Measurements from ENCODE around the gene MLST8.
"Not testable (repeated sequence)": the region's sequence is repeated elsewhere in the genome, so short reads cannot be mapped to it uniquely, and the experiment has no call there.

Gene MLST8

GRCh38 chr16:2246301-2246885 lies 41.1 kb downstream of the MLST8 start:
- DNase-seq (ENCODE audit: low read depth): no peak

- DNase-seq (ENCODE audit: low read depth): no peak
These were observed 45.5 kb downstream of the MLST8 start for GRCh38 chr16:2250652-2251295.

- DNase-seq (ENCODE audit: low read depth): peak; percentile 50
These were observed 46.2 kb downstream of the MLST8 start, which contains the start of gene ECI1 for GRCh38 chr16:2251296-2252111. Gene ECI1 (minus strand): TSS chr16:2251587. CDS start chr16:2251566, 21 bp downstream.

- DNase-seq (ENCODE audit: low read depth): no peak
These were observed 47.5 kb downstream of the MLST8 start for GRCh38 chr16:2252806-2253148.

GRCh38 chr16:2253293-2253692 lies 48.0 kb downstream of the MLST8 start:
- DNase-seq (ENCODE audit: low read depth): no peak

GRCh38 chr16:2256531-2257140 lies 51.4 kb downstream of the MLST8 start:
- DNase-seq (ENCODE audit: low read depth): no peak

GRCh38 chr16:2257726-2258125 lies 52.5 kb downstream of the MLST8 start:
- DNase-seq (ENCODE audit: low read depth): no peak

- not testable (repeated sequence) for DNase-seq (ENCODE audit: low read depth)
These were observed 53.3 kb downstream of the MLST8 start for GRCh38 chr16:2258530-2258929.
